ENCODE data around the gene TRIP10.

GRCh38 chr19:6760606-6761005 is 21.1 kb downstream of the TRIP10 start:
- TF ChIP-seq CTCF (IDR thresholded peaks at IDR 0.05) (no peak), POLR2A (IDR thresholded peaks at IDR 0.05) (no peak)
